ENCODE results near the gene CDY1.
"Not testable (repeated sequence)": the region's sequence is repeated elsewhere in the genome, so short reads cannot be mapped to it uniquely, and the experiment has no call there.

The CDY1 gene

GRCh38 chrY:25621817-25622216, at the start of gene CDY1:
CDY1 (plus strand) TSS chrY:25622117; CDS start chrY:25622443, 326 bp downstream.
- DNase-seq: not testable (repeated sequence)

- DNase-seq: not testable (repeated sequence)
Observed at GRCh38 chrY:25593336-25593735, 28.6 kb upstream of the CDY1 start.

GRCh38 chrY:25620209-25620608, 1.7 kb upstream of the CDY1 start:
- DNase-seq: not testable (repeated sequence)

GRCh38 chrY:25626524-25626923, 4.6 kb downstream of the CDY1 start:
- not testable (repeated sequence) for DNase-seq

- not testable (repeated sequence) for DNase-seq
Observed at GRCh38 chrY:25630383-25631112, 8.6 kb downstream of the CDY1 start.

- DNase-seq: not testable (repeated sequence)
Observed at GRCh38 chrY:25639852-25640251, 17.9 kb downstream of the CDY1 start.

GRCh38 chrY:25643024-25643915, 21.4 kb downstream of the CDY1 start:
- DNase-seq: not testable (repeated sequence)
